IPS-18a (cell line): ENCODE results near the gene ZFAND4.
"Not testable (repeated sequence)": the region's sequence is repeated elsewhere in the genome, so short reads cannot be mapped to it uniquely, and the experiment has no call there.

ENCODE experiments used
- H3K27ac ChIP-seq: one replicate; pipeline ENCODE4 v1.5.1; 2013; ENCODE audit warnings: low read length
- H3K27me3 ChIP-seq: one replicate; pipeline ENCODE4 v1.6.1; 2013; ENCODE audit warnings: mild to moderate bottlenecking, low read length; ENCODE audit not compliant: control insufficient read depth, insufficient read depth
- H3K36me3 ChIP-seq: one replicate; pipeline ENCODE4 v1.6.1; 2013; ENCODE audit warnings: low read depth, low read length; ENCODE audit not compliant: control insufficient read depth
- H3K4me1 ChIP-seq: one replicate; pipeline ENCODE4 v1.6.1; 2013; ENCODE audit warnings: low read depth, low read length; ENCODE audit not compliant: control insufficient read depth
- H3K4me3 ChIP-seq: one replicate; pipeline ENCODE4 v1.5.1; 2013; ENCODE audit warnings: low read length
- H3K9ac ChIP-seq: one replicate; pipeline ENCODE4 v1.6.1; 2013; ENCODE audit warnings: mild to moderate bottlenecking, low read length, moderate library complexity
- H3K9me3 ChIP-seq: one replicate; pipeline ENCODE4 v1.6.1; 2013; ENCODE audit warnings: low read depth, low read length; ENCODE audit not compliant: control insufficient read depth

ZFAND4 gene

DNA sequence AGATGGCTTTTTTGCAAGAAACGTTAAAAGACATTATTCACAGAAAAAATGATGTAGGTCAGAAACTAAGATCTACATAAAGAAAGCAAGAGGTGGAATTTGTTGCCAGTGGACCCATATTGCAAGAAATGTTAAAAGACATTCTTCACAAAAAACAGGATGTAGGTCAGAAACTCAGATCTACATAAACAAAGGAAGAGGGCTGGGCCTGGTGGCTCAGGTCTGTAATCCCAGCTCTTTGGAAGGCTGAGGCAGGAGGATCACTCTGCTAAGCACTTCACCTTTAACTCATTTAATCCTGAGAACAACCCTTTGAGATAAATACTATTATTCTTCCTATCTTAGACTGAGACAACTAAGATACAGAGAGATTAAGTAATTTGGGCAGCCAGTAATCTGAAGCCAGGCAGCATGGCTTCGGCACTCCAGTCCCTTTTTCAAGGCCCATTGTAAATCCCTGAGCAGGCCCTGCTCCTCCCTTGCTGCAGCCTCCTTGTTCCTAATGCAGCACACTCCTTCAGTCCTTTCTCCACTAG lies 11.6 kb downstream of the ZFAND4 start:
- Histone ChIP-seq H3K27ac (no peak overlapping the region), H3K4me1 (peaks cover 5% of the 10 kb centered on the region), H3K9me3 (no peaks in the 10 kb centered on the region), H3K9ac (no peak overlapping the region), H3K4me3 (no peak overlapping the region), H3K27me3 (no peaks in the 10 kb centered on the region), H3K36me3 (no peaks in the 10 kb centered on the region)

DNA sequence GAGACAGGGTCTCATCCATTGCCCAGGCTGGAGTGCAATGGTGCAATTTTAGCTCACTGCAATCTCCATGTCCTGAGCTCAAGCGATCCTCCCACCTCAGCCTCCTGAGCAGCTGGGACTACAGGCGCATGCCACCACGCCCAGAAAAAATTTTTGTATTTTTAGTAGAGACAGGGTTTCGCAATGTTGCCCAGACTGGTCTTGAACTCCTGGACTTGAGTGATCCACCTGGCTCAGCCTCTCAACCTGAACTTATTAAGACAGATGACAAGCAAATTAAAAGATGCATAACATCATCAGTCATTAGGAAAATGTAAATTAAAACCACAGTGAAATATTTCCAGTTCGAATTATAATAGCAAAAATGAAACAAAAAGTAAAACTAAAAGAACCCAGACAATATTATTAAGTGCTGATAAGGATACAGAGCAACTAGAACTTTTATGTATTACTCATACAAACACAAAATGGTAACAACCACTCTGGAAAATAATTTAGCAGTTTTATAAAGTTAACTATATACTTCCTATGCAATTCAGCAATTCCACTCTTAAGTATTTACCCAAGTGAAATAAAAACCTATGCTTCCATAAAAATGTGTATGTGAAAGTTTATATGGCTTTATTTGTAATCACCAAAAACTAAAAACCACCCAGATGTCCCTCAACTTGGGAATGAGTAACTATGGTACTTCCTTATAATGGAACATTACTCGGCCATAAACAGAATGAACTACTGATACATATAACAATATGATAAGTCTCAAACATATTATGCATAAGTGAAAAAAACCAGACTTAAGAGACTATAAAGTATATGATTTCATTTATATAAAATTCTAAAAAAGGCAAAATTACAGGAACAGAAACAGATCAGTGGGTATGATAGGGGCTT lies 15.3 kb downstream of the ZFAND4 start:
- Histone ChIP-seq H3K4me1 (peaks cover 5% of the 10 kb centered on the region), H3K36me3 (no peaks in the 10 kb centered on the region), H3K27ac (no peak overlapping the region), H3K4me3 (no peak overlapping the region), H3K9ac (no peak overlapping the region), H3K27me3 (no peaks in the 10 kb centered on the region), H3K9me3 (no peaks in the 10 kb centered on the region)

DNA sequence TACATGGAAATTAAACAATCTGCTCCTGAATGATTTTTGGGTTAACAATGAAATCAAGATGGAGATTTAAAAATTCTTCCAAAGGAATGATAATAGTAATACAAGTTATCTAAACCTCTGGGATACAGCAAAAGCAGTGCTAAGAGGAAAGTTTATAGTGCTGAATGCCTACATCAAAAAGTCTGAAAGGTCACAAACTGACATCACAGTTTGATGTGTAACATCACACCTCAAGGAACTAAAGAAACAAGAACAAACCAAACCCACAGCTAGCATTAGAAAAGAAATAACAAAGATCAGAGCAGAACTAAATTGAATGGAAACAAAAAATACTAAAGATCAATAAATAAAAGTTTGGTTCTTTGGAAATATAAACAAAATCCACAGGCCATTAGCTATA lies 17.4 kb downstream of the ZFAND4 start:
- Histone ChIP-seq H3K27ac (no peak overlapping the region), H3K27me3 (no peaks in the 10 kb centered on the region), H3K4me3 (no peak overlapping the region), H3K9me3 (no peaks in the 10 kb centered on the region), H3K4me1 (no peaks in the 10 kb centered on the region), H3K9ac (no peak overlapping the region), H3K36me3 (no peaks in the 10 kb centered on the region)

DNA sequence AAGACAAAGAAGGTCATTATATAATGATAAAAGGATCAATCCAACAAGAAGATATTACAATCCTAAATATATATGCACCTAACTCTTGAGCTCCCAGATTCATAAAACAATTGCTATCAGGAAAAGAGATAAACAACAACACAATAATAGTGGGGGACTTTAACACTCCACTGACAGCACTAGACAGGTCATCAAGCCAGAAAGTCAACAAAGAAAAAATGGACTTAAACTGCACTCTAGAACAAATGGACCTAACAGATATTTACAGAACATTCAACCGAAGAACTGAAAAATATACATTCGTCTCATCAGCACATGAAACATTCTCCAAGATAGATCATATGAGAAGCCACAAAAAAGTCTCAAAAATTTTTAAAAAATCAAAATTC lies 17.8 kb downstream of the ZFAND4 start:
- not testable (repeated sequence) for H3K27me3 ChIP-seq, H3K9me3 ChIP-seq, H3K27ac ChIP-seq, H3K4me3 ChIP-seq, H3K36me3 ChIP-seq, H3K4me1 ChIP-seq, H3K9ac ChIP-seq

DNA sequence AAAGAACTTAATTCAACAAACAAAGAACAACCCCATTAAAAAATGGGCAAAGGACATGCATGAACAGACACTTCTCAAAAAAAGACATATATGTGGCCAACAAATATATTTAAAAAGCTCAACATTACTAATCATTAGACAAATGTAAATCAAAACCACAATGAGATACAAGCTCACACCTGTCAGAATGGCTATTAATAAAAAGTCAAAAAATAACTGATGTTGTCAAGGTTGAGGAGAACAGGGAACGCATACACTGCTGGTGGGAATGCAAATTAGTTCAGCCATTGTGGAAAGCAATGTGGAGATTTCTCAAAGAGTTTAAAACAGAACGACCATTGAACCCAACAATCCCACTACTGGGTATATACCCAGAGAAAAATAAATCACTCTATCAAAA lies 19.1 kb downstream of the ZFAND4 start:
- Histone ChIP-seq H3K27ac (no peak overlapping the region), H3K4me3 (no peak overlapping the region), H3K4me1 (no peaks in the 10 kb centered on the region), H3K27me3 (no peaks in the 10 kb centered on the region), H3K9me3 (no peaks in the 10 kb centered on the region), H3K36me3 (peaks cover 2% of the 10 kb centered on the region), H3K9ac (no peak overlapping the region)

DNA sequence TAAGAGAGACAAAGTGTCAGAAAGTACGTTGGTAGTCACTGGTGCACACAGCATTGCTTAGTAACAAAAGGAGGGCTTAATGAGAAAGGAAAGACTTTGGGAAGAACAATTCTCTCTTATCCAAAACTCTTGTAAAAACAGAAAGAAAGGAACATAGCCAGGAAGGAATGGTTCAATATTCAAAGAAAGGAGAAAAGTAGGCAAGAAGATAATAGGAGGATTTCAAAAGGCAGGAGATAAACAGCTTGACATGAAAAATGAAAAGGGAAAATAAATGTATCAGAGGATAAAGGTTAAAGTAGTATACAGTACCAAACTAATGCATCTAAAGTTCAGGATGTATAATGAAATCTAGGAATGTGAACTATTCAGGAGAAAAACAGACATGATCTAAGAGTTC lies 20.1 kb downstream of the ZFAND4 start:
- Histone ChIP-seq H3K36me3 (peaks cover 9% of the 10 kb centered on the region), H3K9me3 (no peaks in the 10 kb centered on the region), H3K4me1 (no peaks in the 10 kb centered on the region), H3K27me3 (no peaks in the 10 kb centered on the region), H3K27ac (no peak overlapping the region), H3K4me3 (no peak overlapping the region), H3K9ac (no peak overlapping the region)

DNA sequence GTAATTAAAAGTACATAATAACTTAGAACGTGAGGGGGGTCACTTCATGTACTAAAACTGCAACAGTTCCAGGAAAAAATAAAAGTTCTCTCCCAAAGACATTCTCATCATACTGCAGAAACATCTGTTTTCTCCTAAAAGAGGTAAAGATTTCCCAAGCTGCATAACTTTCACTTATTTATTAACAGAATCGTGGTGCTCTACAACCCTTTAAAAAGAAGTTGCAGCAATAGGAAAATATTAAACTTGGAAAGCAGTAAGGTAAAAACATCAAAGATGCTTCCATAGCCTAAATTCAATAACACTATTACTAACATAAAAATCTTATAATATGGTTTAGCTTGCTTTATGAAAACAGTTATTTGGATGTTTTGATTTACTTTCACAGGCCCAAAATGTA lies 23.3 kb downstream of the ZFAND4 start:
- Histone ChIP-seq H3K4me1 (no peaks in the 10 kb centered on the region), H3K9me3 (no peaks in the 10 kb centered on the region), H3K4me3 (no peak overlapping the region), H3K27ac (no peak overlapping the region), H3K27me3 (no peaks in the 10 kb centered on the region), H3K9ac (no peak overlapping the region), H3K36me3 (peaks cover 16% of the 10 kb centered on the region)

DNA sequence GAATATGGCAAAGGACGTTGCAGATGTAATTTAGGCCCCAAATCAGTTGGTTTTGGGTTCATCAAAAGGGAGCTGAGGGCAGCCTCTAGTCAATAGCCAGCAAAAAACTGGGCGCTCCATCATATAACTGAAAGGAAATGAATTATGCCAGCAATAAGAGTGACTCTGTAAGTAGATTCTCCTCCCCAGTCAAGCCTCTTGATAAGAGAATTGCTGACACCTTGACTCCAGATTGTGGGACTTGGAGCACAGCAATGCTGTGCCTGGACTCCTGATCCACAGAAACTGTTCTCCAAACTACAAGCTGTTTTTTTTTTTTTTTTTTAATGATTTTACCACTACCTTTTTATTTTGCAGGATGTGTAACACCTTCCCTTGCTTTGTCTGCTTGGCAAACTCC lies 25.5 kb downstream of the ZFAND4 start:
- Histone ChIP-seq H3K4me3 (no peak overlapping the region), H3K9me3 (no peaks in the 10 kb centered on the region), H3K36me3 (peaks cover 16% of the 10 kb centered on the region), H3K27me3 (no peaks in the 10 kb centered on the region), H3K27ac (no peak overlapping the region), H3K4me1 (no peaks in the 10 kb centered on the region), H3K9ac (no peak overlapping the region)

DNA sequence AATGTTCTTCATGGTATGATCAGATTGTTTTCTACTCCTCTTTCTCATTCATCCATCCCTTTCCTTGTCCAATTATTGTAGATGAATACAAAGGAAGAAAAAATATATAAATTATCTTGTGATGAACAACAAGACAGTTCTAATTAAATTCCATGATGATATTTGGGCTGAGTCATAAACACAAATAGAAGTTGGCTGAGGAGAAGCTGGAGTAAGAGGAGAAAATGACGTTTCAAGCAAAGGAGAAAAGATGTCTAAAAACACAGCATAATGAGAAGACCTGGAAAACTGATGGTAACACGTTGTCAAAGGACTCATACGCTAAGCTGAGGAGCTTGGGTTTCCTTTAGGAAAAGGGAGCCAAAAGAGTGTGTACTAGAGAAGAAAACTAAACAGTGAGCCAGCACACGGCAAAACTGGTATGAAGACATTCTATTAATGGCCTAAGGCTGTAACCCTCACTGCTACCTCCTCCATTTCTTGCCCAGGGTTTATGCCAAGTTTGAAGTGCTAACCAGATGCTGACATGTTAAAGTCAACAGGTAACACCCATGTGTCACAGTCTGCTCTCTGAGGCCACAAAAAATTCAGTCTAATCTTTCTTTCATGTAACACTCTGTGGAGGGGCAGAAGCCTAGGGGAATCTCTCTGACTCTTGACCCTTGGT lies 26.1 kb downstream of the ZFAND4 start:
- Histone ChIP-seq H3K9ac (no peak overlapping the region), H3K27ac (no peak overlapping the region), H3K36me3 (peaks cover 16% of the 10 kb centered on the region), H3K4me3 (no peak overlapping the region), H3K4me1 (no peaks in the 10 kb centered on the region), H3K27me3 (no peaks in the 10 kb centered on the region), H3K9me3 (no peaks in the 10 kb centered on the region)

DNA sequence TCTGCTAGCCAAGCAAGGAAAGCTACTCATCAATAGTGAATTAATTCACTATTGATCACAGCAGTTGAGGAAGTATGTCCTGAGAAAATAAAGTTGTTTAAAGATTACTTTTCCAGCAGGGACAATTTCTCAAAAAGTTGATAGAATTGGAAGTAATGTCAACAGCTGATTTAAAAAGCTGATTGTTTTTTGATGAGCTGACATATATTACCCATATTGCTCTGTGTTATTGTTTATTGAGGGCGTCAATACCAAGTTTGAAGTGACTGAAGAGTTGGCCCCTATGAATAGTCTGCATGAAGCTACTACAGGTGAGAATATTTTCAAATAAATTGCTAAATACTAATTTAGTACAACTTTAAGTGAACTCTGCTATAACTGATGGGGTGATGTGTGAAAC lies 28.0 kb downstream of the ZFAND4 start:
- Histone ChIP-seq H3K9ac (no peak overlapping the region), H3K4me3 (no peak overlapping the region), H3K27ac (no peak overlapping the region), H3K4me1 (no peaks in the 10 kb centered on the region), H3K36me3 (peaks cover 16% of the 10 kb centered on the region), H3K27me3 (no peaks in the 10 kb centered on the region), H3K9me3 (no peaks in the 10 kb centered on the region)

DNA sequence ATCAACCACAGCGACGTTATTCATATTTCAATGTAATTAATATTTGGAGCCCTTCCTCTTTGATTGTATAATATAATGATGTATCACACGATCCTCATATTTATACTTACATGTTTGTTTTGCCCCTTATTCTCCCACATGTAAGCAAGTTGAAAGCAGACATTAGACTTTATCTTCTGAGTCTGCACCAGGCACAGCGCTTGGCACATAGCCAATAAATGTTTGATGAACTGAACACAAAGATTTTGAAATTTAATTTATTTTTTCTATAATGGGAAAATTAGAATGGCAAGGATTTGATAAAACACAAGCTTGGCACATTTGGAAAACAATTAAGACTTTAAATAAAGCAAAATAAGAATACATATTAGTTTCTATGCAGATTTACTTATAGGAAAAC lies 31.6 kb downstream of the ZFAND4 start:
- H3K4me3 ChIP-seq = no peak overlapping the region

DNA sequence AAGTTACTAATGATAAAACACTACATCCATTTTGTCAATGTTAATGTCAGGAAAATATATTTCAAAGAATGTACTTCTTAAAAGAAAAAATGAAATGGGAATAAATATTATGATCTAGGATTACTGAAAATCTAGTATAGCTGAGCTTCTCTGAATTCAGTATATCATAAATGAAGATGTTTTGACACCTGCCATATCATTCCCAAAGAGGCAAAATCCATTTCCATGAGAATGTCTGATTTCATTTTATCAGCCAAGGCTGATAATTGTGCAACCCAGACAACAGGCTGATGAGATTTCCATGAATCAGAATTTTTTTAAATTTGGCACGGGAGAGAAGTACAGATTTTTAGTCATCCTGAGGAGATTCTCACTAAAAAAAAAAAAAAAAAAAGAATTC lies 32.5 kb downstream of the ZFAND4 start:
- Histone ChIP-seq H3K36me3 (no peaks in the 10 kb centered on the region), H3K27ac (no peak overlapping the region), H3K4me3 (no peak overlapping the region), H3K27me3 (no peaks in the 10 kb centered on the region), H3K9ac (no peak overlapping the region), H3K9me3 (no peaks in the 10 kb centered on the region), H3K4me1 (no peaks in the 10 kb centered on the region)

More for the DNA sequence above, 31.6 kb downstream of the ZFAND4 start:
- Histone ChIP-seq H3K27me3 (no peaks in the 10 kb centered on the region), H3K9me3 (no peaks in the 10 kb centered on the region), H3K4me1 (no peaks in the 10 kb centered on the region), H3K27ac (no peak overlapping the region), H3K36me3 (no peaks in the 10 kb centered on the region), H3K9ac (no peak overlapping the region)
